GM18873 (cell line): Measurements from ENCODE around the gene ZBTB12.

Source experiments
- ATAC-seq: cut with Tn5 transposase; IDR thresholded peaks from one replicate; pipeline ENCODE4 v1.9.1; 2021; ENCODE audit warnings: mild to moderate bottlenecking, moderate library complexity, moderate number of reproducible peaks; ENCODE audit not compliant: unreplicated experiment, low FRiP score

ZBTB12 gene

DNA sequence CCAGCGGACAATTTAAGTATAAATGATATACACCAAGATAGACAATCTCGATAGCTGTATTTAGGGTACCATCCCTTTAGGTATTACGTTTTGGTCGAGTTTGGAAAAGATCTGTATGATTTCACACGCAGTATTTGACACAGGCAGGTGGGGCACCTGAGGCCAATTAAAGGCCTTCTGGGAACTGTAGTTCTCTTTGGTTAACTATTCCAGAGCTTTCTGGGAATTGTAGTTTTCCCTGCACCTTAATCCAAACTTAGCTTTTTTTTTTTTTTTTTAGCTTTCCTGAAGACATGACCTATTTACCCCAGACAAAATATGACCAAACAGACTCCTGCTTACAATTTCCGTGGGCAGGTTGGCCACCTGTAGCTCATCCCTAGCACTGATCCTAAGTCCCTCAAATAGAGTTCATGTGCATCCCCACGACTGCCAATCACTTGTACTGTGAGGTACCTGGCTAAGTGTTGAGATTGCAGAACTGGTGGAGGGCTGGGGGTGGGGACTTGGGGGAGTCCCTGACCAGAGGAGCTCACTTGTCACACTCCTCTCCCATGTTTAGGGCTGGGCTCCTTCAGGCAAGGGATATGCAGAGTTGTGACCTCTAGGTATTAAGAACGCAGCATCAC is 3.4 kb downstream of the ZBTB12 start:
- ATAC-seq, result no peak

DNA sequence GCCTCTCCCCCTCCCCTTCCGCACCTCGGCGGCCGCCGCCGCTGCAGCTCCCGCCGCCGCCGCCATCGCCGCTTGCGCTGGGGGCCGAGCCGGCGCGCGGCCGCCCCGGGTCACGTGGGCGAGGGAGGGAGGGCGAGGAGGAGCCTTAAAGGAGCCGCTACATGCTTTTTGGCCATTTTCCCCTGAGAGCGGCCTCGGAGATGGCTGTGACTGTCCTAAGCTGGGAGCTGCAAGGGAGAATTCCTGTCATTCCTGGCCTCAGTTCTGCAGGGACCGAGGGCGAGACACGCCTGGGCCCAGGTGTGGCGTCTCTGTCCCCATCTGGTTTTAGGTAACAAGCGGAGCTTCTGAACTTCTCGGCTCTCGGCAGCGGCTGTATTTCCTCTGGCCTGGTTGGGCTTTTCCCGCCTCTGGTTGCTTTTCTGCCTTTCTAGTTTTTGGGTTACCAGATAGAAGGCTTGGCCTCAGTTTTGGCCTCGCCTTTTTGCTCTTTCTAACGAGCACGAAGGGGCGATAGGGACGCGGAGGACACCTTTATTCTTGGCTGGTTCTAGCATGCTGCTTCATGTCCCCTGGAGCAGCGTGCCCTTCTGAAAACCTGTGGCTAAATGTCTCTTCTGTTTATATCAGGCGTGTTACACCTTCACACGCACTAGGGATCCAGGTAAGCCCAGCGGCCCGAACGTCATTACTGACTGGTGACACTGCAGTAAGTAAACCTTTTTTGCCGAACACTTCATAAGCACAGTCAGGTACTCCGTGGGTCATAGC is 4.1 kb downstream of the ZBTB12 start, which contains the start of gene EHMT2:
Gene EHMT2, minus strand, starts transcription at position 87 of the 771 bp plus-strand sequence. Its CDS starts 21 bp downstream, at position 66.
- no peak for ATAC-seq

DNA sequence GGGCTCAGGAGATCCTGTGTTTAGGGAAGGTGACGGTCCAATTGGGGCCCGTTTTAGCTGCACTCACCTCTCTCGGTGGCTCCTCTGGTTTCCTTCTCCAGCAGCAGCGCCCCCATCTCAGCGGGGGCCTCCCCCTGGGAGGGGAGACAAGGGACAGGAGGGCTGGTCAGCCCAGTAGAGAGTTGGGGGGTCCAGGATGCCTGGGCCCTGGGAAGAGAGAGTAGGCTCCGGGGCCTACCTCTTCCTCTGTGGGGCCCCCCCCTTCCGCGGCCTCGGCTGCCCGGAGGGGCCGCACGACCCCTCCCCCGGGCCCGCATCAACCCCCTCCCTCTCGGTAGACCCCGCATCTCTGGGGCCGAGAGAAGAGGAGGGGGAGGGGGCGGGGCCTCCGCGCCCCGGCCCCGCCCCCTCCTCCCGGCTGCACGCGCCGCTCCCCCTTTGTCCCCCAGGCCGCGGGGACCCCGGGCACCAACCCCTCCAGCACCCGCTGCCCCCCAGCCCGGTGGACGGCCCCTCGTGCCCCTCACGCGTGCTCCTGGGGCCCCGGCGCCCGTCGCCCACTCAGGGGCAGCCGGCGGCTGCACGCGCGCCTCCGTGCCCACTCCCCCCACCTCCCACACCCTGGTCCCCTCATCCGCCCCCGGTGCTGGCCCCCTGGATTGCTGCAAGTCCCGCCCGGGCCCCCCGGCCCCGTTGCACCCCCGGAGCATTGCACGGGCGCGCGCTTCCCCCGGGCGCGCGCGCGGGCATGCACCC is 4.9 kb downstream of the ZBTB12 start:
- no peak for ATAC-seq

GRCh38 chr6:31896493-31896855 is 5.4 kb downstream of the ZBTB12 start:
- ATAC-seq, result no peak

- ATAC-seq, result no peak
Observed at GRCh38 chr6:31892821-31893220, 9.1 kb downstream of the ZBTB12 start.

GRCh38 chr6:31889331-31889972 is 12.4 kb downstream of the ZBTB12 start:
- no peak for ATAC-seq

DNA sequence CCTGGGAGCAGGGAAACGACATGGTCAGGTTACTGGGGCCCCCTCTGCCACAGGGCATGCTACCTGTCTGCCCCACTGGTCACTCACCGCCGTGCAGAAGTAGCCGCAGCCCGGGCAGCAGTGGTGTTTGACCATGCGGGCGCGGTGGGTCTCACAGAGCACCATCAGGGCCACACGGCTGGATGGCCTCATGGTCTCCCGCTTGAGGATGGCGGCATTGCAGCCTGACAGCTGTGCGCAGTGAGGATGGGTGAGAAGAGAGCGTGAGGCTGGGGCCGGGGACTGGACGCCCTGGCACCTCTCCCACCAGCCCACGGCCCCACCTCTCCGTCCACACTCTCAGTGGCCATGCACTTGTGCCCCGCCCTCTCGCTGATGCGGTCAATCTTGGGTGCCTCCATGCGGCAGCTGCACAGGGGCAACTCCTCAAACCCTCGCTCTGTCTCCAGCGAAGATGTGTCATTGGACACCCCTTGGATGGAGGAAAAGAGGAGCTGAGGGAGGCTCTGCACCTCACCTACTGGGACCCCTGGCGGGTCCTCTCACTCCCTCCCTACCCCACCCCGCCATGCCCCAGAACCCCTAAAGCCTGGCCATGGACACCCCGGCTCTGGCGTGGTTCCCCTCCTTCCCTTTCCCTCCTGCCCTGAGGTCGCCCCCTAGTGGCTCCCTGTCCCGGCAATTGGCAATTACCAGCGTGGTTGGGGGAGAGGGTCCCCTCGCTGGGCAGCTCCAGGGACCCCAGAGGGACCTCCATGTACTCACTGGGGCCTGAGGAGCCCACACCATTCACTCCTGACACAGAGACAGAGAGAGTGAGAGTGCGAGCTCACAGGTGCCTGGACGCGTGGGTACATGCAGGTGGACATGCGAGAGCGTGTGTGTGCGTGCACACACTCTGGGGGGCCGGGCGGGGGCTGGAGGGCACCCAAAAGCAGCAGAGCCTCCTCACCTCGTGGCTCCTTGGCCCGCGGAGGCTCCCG is 13.3 kb downstream of the ZBTB12 start:
- ATAC-seq, result no peak

- ATAC-seq, result no peak
Observed at GRCh38 chr6:31887173-31888007, 14.5 kb downstream of the ZBTB12 start.

DNA sequence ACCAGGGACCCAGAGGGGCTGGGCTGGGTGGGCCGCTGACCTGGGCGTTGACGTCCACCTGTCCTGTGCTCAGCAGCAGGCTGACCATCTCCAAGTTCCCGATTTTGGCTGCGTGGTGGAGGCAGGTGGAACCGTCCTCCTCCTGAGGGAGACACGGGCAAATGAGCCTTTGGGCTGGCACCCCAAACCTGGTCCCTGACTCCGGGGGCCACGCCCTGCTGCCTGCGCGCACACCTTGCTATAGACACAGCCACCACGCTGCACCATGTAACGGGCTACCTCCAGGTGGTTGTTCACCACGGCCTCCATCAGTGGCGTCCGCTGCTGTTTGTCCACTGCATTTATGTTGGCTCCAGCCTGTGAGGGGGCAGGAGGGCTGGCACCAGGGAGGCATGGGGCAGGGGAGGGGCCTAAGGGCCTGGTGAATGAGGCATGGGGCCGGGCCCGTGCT is 15.3 kb downstream of the ZBTB12 start:
- ATAC-seq, result no peak

- no peak for ATAC-seq
Observed at GRCh38 chr6:31884528-31885035, 17.3 kb downstream of the ZBTB12 start.

DNA sequence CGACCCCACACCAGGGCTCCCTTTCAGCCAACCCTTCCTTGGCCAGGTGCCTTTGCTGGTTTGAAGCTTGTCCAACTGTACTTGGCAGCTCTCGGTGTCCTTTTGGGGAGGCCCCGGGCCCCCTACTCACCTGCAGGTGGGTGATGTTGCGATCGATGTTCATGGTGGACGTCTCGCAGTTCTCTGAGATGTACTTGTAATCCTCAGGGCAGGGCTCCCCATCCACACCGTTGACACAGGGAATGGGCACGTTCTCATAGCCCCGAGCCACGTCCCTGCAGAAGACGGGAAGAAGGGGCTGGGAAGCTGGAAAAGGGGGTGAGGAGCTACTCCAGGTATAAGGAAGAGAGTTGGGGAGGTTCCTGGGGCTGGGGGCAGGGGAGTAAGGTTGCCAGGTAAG is 18.2 kb downstream of the ZBTB12 start:
- ATAC-seq, result no peak

DNA sequence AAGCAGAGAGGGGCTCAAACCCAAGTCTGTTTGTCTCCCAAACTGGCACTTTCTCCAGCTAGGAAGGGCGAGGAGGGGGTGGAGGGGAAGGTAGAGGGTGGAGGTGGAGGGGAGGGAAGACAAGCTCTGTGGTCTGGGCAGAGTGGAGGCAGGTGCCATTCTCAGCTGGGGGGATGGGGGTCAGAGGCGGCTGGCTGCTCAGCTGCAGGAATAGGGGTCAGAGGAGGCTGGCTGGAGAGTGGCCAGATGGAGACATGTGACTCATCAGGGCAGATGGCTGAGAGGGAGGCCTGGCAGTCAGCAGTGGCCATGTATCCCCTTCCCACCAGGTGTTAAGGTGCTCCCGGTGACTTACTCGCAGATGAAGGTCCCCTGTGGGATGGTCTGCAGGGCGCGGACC is 19.5 kb downstream of the ZBTB12 start:
- ATAC-seq, result no peak

DNA sequence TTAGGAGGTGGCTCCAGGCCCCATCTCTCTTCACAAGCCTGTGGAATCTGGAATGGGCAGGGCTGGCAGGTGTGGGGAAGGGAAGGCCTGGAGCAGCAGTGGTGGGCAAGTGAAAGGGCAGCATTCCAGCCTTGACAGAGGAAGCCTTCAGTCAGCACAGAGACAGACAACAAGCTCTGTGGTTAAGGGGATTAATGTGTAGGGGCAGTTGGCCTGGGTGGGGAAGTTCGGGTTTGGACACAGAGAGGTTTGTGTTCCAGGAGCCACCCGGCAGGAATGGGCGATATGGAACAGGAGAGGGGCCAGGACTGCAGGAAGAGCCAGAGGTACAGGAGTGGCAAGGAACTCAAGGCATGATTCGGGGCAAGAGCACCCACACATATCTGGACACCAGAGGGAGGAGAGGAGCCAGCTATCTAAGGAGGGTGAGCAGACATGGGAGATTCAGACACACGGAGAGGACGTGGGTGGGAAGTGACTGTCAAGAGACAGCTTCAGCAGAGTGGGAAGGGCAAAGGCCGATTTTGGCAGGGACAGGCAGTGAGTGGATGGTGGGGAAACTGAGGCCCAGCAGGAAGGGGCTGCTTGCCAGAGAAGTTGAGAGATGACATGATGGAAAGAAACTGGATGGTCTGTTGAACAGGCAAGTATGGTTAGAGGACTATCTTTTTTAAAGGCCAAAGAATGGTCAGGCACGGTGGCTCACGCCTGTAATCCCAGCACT is 20.6 kb downstream of the ZBTB12 start:
- ATAC-seq, result no peak

DNA sequence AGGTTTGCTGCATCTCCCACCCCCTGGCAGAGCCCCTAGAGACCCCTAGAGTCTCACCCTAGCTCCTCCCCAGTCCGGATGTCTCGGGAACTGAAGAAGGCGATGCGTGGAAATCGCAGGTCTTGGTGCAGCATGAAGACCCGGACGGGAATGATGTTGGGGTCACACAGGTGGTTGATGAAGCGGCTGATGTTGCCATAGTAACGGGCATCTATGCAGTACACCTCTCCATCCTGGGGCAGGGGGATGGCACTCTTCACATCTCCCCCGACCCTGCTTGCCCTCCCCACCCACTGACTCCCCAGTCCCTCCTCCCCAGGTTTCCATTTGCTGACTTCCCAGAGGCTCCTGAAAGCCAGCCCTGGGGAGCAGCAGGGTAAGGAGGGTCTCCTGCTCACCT is 21.3 kb downstream of the ZBTB12 start:
- no peak for ATAC-seq

- ATAC-seq, result no peak
Observed at GRCh38 chr6:31879901-31880300, 22.0 kb downstream of the ZBTB12 start.

DNA sequence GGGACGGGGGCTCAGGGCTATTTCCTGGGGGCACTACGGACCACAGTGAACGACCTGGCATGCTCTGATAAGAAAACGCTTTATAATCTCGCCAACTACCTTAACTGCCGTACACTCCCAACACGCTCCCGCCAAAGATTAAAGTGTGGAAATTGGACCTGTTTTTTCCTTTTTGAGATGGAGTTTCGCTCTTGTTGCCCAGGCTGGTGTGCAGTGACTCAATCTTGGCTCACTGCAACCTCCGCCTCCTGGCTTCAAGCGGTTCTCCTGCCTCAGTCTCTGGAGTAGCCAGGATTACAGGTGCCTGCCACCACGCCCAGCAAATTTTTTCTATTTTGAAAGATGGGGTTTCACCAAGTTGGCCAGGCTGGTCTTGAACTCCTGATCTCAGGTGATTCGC is 22.7 kb downstream of the ZBTB12 start:
- no peak for ATAC-seq

GRCh38 chr6:31878726-31879125 is 23.2 kb downstream of the ZBTB12 start, which contains the start of gene SLC44A4:
SLC44A4 (minus strand) TSS chr6:31878997; CDS start chr6:31878980, 17 bp downstream.
- no peak for ATAC-seq

- no peak for ATAC-seq
Observed at GRCh38 chr6:31878222-31878621, 23.7 kb downstream of the ZBTB12 start.
